ENCODE measurements around the gene CFAP100.

CFAP100 gene

GRCh38 chr3:126446301-126446700, 51.6 kb downstream of the CFAP100 start:
- H3K27me3 ChIP-seq (replicated peaks; ENCODE audit: insufficient read depth, low read length), result no peaks in the 10 kb centered on the region
- no peaks in the 10 kb centered on the region for H3K79me2 ChIP-seq (ENCODE audit: low read length)
- H2AFZ ChIP-seq (ENCODE audit: low read length), result no peak overlapping the region
- no peaks in the 10 kb centered on the region for H3K9me3 ChIP-seq (replicated peaks; ENCODE audit: insufficient read depth, low read length)
- no peaks in the 10 kb centered on the region for H3K36me3 ChIP-seq (replicated peaks; ENCODE audit: insufficient read depth, low read length)
- no peak for DNase-seq
- no peaks in the 10 kb centered on the region for H4K20me1 ChIP-seq (ENCODE audit: insufficient read depth, low read length)
- H3K9ac ChIP-seq (ENCODE audit: low read length), result no peak overlapping the region
- H3K27ac ChIP-seq (ENCODE audit: low read length), result no peak overlapping the region
- no peak overlapping the region for H3K4me3 ChIP-seq (ENCODE audit: low read length)
- H3K9me2 ChIP-seq (replicated peaks; ENCODE audit: insufficient read depth, low read length), result no peaks in the 10 kb centered on the region
- TF ChIP-seq EZH2phosphoT487 (IDR thresholded peaks at IDR 0.05; ENCODE audit: low read length) (no peak), CTCF (IDR thresholded peaks at IDR 0.05; ENCODE audit: low read length) (no peak), EZH2 (optimal IDR thresholded peaks at IDR 0.05; ENCODE audit: low read depth, low read length) (no peak)
- no peaks in the 10 kb centered on the region for H3F3A ChIP-seq (ENCODE audit: insufficient read depth, low read length)
- H3K4me2 ChIP-seq (ENCODE audit: low read depth, low read length), result no peak overlapping the region
- no peaks in the 10 kb centered on the region for H3K4me1 ChIP-seq (ENCODE audit: low read length)

GRCh38 chr3:126446791-126447190, 52.1 kb downstream of the CFAP100 start:
- Histone ChIP-seq H3K4me2 (ENCODE audit: low read depth, low read length) (no peak overlapping the region), H3K9ac (ENCODE audit: low read length) (no peak overlapping the region), H3K4me3 (ENCODE audit: low read length) (no peak overlapping the region), H3K36me3 (replicated peaks; ENCODE audit: insufficient read depth, low read length) (no peaks in the 10 kb centered on the region), H3F3A (ENCODE audit: insufficient read depth, low read length) (no peaks in the 10 kb centered on the region), H3K4me1 (ENCODE audit: low read length) (no peaks in the 10 kb centered on the region), H3K9me2 (replicated peaks; ENCODE audit: insufficient read depth, low read length) (no peaks in the 10 kb centered on the region), H3K27ac (ENCODE audit: low read length) (no peak overlapping the region), H3K79me2 (ENCODE audit: low read length) (no peaks in the 10 kb centered on the region), H2AFZ (ENCODE audit: low read length) (no peak overlapping the region), H3K9me3 (replicated peaks; ENCODE audit: insufficient read depth, low read length) (no peaks in the 10 kb centered on the region), H3K27me3 (replicated peaks; ENCODE audit: insufficient read depth, low read length) (no peaks in the 10 kb centered on the region), H4K20me1 (ENCODE audit: insufficient read depth, low read length) (no peaks in the 10 kb centered on the region)
- TF ChIP-seq CTCF (IDR thresholded peaks at IDR 0.05; ENCODE audit: low read length) (no peak), EZH2phosphoT487 (IDR thresholded peaks at IDR 0.05; ENCODE audit: low read length) (no peak), EZH2 (optimal IDR thresholded peaks at IDR 0.05; ENCODE audit: low read depth, low read length) (no peak)
- DNase-seq, result no peak

GRCh38 chr3:126447456-126448106, 52.9 kb downstream of the CFAP100 start:
- H3K36me3 ChIP-seq (replicated peaks; ENCODE audit: insufficient read depth, low read length), result no peaks in the 10 kb centered on the region
- H3K79me2 ChIP-seq (ENCODE audit: low read length), result no peaks in the 10 kb centered on the region
- no peaks in the 10 kb centered on the region for H3K27me3 ChIP-seq (replicated peaks; ENCODE audit: insufficient read depth, low read length)
- no peak overlapping the region for H2AFZ ChIP-seq (ENCODE audit: low read length)
- no peak for DNase-seq
- no peaks in the 10 kb centered on the region for H4K20me1 ChIP-seq (ENCODE audit: insufficient read depth, low read length)
- no peak overlapping the region for H3K4me3 ChIP-seq (ENCODE audit: low read length)
- H3F3A ChIP-seq (ENCODE audit: insufficient read depth, low read length), result no peaks in the 10 kb centered on the region
- H3K9ac ChIP-seq (ENCODE audit: low read length), result no peak overlapping the region
- H3K27ac ChIP-seq (ENCODE audit: low read length), result no peak overlapping the region
- no peaks in the 10 kb centered on the region for H3K4me1 ChIP-seq (ENCODE audit: low read length)
- H3K9me2 ChIP-seq (replicated peaks; ENCODE audit: insufficient read depth, low read length), result no peaks in the 10 kb centered on the region
- H3K4me2 ChIP-seq (ENCODE audit: low read depth, low read length), result no peak overlapping the region
- TF ChIP-seq EZH2 (optimal IDR thresholded peaks at IDR 0.05; ENCODE audit: low read depth, low read length) (no peak), EZH2phosphoT487 (IDR thresholded peaks at IDR 0.05; ENCODE audit: low read length) (no peak), CTCF (IDR thresholded peaks at IDR 0.05; ENCODE audit: low read length) (no peak)
- no peaks in the 10 kb centered on the region for H3K9me3 ChIP-seq (replicated peaks; ENCODE audit: insufficient read depth, low read length)

Measured in MM.1S (cell line).